Germinal center (tissue), 1 donor: ENCODE data around the gene CAMK2D.
A peak's percentile ranks its signal among the peaks of the same experiment; 100 is the strongest.

Source experiments
- DNase-seq: peaks from one replicate; pipeline ENCODE4 v3.0.0; 2012; ENCODE audit warnings: mixed read lengths, low spot score

Gene CAMK2D

GRCh38 chr4:113682730-113683537 is 78.6 kb downstream of the CAMK2D start:
- DNase-seq, result no peak

GRCh38 chr4:113678641-113679040 is 82.9 kb downstream of the CAMK2D start:
- DNase-seq, result no peak

- peak; percentile 35 for DNase-seq
Observed at GRCh38 chr4:113677325-113677724, 84.2 kb downstream of the CAMK2D start.

- no peak for DNase-seq
Observed at GRCh38 chr4:113675731-113676697, 85.5 kb downstream of the CAMK2D start.

GRCh38 chr4:113674733-113675132 is 86.8 kb downstream of the CAMK2D start:
- DNase-seq, result no peak

GRCh38 chr4:113674251-113674650 is 87.3 kb downstream of the CAMK2D start:
- DNase-seq, result no peak

GRCh38 chr4:113673450-113673849 is 88.1 kb downstream of the CAMK2D start:
- no peak for DNase-seq

GRCh38 chr4:113666386-113667114 is 95.0 kb downstream of the CAMK2D start:
- no peak for DNase-seq

GRCh38 chr4:113665036-113665435 is 96.5 kb downstream of the CAMK2D start:
- DNase-seq, result no peak

- DNase-seq, result no peak
Observed at GRCh38 chr4:113662581-113662980, 99.0 kb downstream of the CAMK2D start.

- DNase-seq, result no peak
Observed at GRCh38 chr4:113659127-113659526, 102.4 kb downstream of the CAMK2D start.

- no peak for DNase-seq
Observed at GRCh38 chr4:113657586-113658233, 103.8 kb downstream of the CAMK2D start.

GRCh38 chr4:113653871-113654270 is 107.7 kb downstream of the CAMK2D start:
- DNase-seq, result no peak

- no peak for DNase-seq
Observed at GRCh38 chr4:113646442-113646822, 115.1 kb downstream of the CAMK2D start.

GRCh38 chr4:113645771-113646441 is 115.6 kb downstream of the CAMK2D start:
- no peak for DNase-seq

- no peak for DNase-seq
Observed at GRCh38 chr4:113645288-113645687, 116.2 kb downstream of the CAMK2D start.

- DNase-seq, result no peak
Observed at GRCh38 chr4:113644398-113644797, 117.1 kb downstream of the CAMK2D start.

GRCh38 chr4:113643505-113643904 is 118.0 kb downstream of the CAMK2D start:
- no peak for DNase-seq

- DNase-seq, result peak; percentile 43
Observed at GRCh38 chr4:113641025-113641431, 120.5 kb downstream of the CAMK2D start.

- peak; percentile 33 for DNase-seq
Observed at GRCh38 chr4:113639326-113639725, 122.2 kb downstream of the CAMK2D start.

GRCh38 chr4:113638562-113638832 is 123.0 kb downstream of the CAMK2D start:
- DNase-seq, result no peak
